DLD1 (cell line): ENCODE data around the gene TPO.

Source experiments
- in situ Hi-C: cut with HindIII; loops from 2 replicates; pipeline ENCODE4 v1.10.0; 2017; ENCODE audit warnings: low sequenced_read_pairs

TPO gene

GRCh38 chr2:1446301-1446700 lies 33.0 kb downstream of the TPO start:
- in situ Hi-C loops: no loop called here

DNA sequence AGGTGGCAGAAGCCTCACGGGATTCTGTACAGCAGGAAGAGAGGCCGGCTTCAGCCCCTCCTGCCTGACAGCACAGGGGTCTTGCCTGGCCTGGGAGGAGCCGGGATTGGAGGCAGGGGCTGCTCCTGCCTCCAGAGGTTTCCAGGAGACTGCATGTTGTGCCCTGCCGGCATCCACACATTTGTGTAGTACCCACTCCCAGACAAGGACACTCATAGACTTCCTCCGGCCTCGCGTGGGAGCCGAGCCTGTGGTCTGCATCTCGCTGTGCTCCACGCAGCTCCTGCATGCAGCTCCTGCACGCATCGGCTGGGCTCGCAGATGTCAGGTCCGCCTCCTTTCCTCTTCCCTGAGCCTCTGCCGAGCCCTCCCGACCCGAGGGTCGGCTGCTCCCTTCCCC lies 34.7 kb downstream of the TPO start:
- in situ Hi-C loops: no loop called here

GRCh38 chr2:1450915-1451314 lies 37.7 kb downstream of the TPO start:
- in situ Hi-C loops: no loop called here

- in situ Hi-C loops: no loop called here
Observed at GRCh38 chr2:1451422-1451821, 38.2 kb downstream of the TPO start.

GRCh38 chr2:1453561-1453960 lies 40.3 kb downstream of the TPO start:
- in situ Hi-C loops: no loop called here

- in situ Hi-C loops: no loop called here
Observed at GRCh38 chr2:1454346-1454745, 41.1 kb downstream of the TPO start.

DNA sequence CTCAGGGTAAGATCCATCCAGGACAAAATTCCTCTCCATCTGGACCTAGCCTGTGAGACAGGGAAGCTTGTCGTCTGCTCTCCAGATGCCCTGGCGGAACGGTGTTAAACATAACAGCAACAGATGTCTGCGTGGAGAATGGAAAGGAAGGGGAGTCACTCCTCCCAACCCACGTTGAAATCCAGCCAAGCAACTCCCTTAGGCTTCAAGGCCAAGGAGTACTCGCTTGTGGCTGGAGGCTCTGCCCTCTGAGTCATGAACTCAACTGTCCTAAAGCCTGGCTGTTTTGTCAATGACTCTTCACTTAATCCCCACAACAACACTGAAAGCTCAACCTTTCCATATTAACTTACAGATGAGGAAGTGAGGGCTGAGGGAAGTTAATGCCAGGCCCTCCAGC lies 42.2 kb downstream of the TPO start:
- in situ Hi-C loops: no loop called here

DNA sequence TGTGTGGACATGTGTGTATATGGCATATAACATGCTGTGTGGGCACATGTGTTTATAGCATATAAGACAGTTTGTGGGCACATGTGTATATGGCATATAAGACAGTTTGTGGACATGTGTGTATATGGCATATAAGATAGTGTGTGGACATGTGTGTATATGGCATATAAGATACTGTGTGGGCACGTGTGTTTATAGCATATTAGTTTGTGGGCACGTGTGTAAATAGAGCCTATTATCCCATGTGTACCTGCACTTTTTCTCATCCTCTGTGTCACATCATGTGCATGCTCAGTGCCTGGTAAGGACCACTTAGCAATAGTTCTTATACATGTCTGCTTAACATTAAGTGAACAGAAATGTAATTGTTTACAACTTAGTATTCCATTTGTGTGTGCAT lies 45.2 kb downstream of the TPO start:
- in situ Hi-C loops: no loop called here

GRCh38 chr2:1459727-1460126 lies 46.5 kb downstream of the TPO start:
- in situ Hi-C loops: no loop called here

DNA sequence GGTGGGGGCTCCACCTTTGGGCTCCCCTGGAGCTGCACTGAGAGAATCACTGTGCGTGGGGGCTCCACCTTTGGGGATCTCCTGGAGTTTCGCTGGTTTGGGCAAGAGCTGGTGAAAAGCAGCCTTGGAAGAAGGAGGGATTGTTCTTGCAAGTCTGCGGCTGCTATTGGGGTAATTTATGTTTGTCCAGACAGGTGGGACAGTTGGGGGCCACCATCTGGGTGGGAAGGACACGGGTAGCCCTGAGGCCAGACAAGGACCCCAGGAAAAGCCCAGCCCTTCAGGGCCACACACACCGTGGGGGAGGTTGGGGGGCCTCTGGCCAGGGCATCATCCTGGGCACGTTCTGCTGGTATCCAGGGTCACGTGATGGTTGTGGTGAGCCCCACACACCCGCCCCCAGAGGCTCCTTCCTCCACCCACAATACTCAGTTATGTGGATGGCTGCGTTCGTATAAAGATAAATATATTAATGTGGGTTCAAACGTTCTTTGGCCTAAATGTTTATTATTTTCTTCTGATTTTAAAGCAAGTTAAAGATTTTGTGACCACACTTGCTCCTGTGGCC lies 47.7 kb downstream of the TPO start:
- in situ Hi-C loops: no loop called here

- in situ Hi-C loops: no loop called here
Observed at GRCh38 chr2:1461507-1462390, 48.5 kb downstream of the TPO start.

- in situ Hi-C loops: no loop called here
Observed at GRCh38 chr2:1462994-1463393, 49.7 kb downstream of the TPO start.

DNA sequence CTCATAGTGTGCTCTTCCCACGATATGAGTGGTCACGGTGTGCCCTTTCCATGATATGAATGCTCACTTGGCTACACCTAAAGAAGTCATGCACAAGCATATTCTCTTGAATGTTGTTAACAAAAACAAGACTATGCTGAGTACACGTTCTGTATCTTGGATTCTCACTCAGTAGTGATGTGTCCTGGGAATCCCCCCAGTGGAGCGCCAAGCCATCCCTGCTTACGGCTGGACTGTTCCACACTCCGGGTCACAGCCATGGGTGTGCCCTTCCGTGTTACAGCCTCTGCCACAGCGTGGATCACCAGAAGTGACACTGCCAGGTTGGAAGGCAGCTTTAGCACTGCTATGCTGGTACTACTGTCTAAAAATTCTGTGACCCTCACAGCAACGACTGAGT lies 59.1 kb downstream of the TPO start:
- in situ Hi-C loops: no loop called here

GRCh38 chr2:1476617-1477195 lies 63.4 kb downstream of the TPO start:
- in situ Hi-C loops: no loop called here

- in situ Hi-C loops: no loop called here
Observed at GRCh38 chr2:1477196-1478040, 64.2 kb downstream of the TPO start.

DNA sequence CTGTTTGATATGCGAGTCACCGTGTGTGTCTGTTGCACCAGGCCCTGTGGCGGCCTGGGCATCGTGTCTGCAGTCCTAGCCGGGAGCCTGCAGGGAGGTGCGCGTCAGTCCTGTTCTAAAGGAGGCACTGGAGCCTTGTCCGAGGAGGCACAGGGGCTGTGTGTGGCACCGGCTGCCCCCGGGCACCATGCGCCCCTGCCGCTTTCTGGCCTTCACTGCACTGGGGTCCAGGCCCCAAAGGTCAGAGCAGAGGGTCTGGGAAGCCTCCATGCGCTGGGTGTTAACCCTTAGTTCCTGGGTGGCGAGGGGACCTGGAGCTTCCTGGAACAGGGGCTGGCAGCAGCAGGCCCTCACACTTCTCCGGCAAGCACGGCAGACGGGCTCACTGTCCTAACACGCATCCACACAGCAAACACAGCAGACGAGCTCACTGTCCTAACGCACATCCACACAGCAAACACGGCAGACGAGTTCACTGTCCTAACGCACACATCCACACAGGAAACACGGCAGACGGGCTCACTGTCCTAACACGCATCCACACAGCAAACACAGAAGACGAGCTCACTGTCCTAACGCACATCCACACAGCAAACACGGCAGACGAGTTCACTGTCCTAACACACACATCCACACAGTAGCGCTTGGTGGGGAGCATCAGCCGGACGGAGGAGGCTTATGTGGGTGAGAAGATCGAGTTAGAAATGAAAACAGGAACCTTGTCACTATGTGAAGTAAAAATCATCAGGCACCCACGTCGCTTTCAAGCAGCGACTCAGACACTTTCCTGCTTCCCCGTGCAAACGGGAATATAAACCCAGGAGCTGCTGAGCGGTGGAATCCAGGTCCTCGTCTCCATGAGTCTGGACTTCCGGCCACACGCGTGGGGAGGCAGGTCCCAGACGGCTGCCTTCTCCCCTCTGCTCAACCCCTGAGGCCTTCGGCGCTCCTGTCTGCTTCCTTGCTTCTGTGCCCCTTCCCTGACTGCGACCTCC lies 65.3 kb downstream of the TPO start:
- in situ Hi-C loops: no loop called here

DNA sequence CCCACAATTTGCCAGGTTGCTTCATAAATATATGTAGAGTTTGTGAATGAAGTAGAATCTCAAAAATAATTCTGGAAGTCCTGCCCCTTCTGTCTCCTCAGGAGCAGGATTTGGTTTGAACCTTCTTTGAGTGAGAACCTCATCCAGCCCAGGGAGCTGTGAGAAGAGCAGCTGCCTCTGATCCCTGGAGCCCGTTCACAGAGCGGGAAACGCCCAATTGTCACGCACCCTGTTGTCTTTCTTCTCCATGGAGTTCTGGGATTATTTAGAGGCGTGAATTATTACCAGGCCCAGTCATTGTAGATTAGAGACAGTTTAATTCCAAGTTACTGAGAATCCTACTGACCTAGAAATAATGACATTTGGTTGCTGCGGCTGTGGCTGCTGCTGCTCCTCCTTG lies 66.1 kb downstream of the TPO start:
- in situ Hi-C loops: no loop called here

DNA sequence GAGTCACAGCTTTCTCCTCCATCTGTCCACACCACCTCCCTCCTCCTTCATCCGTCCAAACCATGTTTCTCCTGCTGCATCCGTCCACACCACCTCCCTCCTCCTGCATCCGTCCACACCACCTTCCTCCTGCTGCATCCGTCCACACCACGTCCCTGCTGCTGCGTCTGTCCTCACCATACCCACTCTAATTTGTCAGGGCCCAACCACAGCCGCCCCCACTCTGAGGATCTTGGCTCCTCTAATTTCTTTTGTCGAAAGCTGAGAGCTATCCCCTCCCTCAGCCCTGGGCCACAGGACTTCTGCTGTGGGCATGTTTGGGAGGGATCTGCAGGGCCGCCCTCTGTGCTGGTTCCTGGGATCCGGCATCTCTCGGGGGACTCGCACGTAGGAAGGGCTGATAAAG lies 67.4 kb downstream of the TPO start:
- in situ Hi-C loops: no loop called here

- in situ Hi-C loops: no loop called here
Observed at GRCh38 chr2:1481406-1482252, 68.4 kb downstream of the TPO start.
